KOPT-K1 (cell line): ENCODE measurements around the gene DDR2.

Experiments
- H3K27ac ChIP-seq: fragments of 200-600 bp; sonication (generic); 2 replicates; pipeline ENCODE4 v1.5.1; 2016; ENCODE audit warnings: antibody characterized with exemption, mild to moderate bottlenecking, low read depth, low read length; ENCODE audit not compliant: poor library complexity, severe bottlenecking
- H3K36me3 ChIP-seq: fragments of 200-600 bp; sonication (generic); 2 replicates; pipeline ENCODE4 v1.5.1; 2017; ENCODE audit warnings: antibody characterized with exemption, mild to moderate bottlenecking, low read length, moderate library complexity; ENCODE audit not compliant: insufficient read depth
- H3K9me3 ChIP-seq: fragments of 200-600 bp; sonication (generic); 2 replicates; pipeline ENCODE4 v1.5.1; 2017; ENCODE audit warnings: antibody characterized with exemption, low read length, mild to moderate bottlenecking; ENCODE audit not compliant: insufficient read depth, poor library complexity, severe bottlenecking

Gene DDR2

DNA sequence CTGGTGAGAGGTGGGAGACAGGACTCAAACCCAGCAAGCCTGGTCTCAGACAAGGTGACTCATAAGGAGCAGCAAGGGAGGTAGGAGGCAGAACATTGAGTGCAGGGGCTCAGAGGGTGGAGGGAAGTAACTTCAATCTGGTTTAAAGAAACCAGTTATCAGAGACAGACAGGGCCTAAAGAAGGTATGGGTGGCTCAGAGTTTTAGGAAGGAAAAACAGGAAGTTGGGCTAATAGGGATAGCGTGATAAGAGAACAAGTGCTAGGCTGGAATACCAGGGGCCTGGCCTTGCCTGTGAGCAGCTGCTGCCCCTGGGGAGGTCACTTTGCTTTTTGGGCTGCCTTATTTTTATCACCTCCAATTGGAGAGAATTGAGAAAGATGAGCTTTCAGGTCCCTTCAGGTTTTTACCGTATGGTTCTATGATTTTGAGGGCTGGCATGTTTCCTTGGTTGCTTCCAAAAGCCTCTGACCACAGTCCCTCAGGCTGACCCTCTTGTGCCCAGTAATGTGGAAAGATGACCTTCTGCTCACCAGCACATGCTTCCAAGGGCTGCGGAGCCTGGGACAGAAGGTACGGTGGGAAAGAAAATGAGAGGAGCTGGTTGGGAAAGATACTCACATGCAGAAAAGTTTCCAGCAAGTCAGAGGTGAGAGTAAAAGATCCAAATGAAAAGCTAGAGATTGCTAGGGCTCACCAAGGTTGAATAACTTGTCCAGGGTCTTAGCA lies 77.0 kb downstream of the DDR2 start:
- no peaks in the 10 kb centered on the region for H3K36me3 ChIP-seq
- H3K9me3 ChIP-seq: no peaks in the 10 kb centered on the region
- H3K27ac ChIP-seq: no peak overlapping the region

DNA sequence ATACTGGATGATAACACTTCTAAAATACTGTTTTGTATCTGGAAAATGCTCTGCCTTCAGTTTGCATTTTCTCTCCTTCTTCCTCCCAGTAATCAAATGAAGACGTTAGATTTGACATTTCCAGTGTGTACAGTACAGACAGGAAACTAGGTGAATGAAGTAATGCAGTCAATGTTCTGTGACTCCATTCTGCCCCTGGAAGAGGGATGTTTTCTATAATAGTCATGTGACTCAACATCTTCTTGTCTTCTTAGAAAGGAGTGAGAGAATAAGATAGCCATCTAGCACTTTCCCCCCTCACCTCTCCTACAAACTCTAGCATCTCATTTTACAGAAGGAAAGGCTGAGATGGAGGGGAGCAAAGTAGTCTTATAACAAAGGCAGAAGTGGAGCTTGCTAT lies 77.6 kb downstream of the DDR2 start:
- Histone ChIP-seq H3K9me3 (no peaks in the 10 kb centered on the region), H3K36me3 (no peaks in the 10 kb centered on the region), H3K27ac (no peak overlapping the region)

- Histone ChIP-seq H3K27ac (no peak overlapping the region), H3K9me3 (no peaks in the 10 kb centered on the region), H3K36me3 (no peaks in the 10 kb centered on the region)
Observed at GRCh38 chr1:162710345-162710744, 78.1 kb downstream of the DDR2 start.

DNA sequence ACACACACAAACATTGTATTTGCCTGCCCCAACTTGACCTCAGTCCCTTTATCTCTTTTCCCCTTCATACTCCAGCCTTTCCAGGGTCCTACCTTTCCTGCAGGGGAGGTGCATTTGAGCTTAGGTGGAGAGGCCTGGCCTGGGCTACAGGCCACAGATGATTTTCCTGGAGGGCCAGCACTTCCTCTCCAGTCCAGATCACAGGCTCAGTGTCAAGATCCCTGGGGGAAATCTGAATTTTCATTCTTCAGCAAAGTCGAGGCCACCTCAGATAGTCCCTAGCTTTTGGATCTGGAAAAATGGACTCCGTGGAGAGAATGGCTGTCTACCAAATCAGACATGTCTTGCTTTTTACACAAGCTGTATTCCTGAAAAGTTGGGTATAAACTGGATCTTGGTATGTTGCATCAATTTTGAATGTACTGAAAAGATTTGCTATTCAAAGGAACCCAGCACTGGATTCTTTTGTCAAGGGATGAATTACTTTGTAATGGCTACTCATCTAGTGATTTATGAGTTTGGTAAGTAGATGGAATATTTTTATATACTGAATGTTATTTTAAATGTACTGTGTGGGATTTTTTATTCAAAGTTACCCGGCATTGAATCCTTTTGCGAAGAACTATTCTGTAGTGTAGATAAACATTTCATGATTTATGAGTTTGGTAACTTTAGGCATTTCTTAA lies 78.7 kb downstream of the DDR2 start:
- Histone ChIP-seq H3K9me3 (no peaks in the 10 kb centered on the region), H3K27ac (no peak overlapping the region), H3K36me3 (no peaks in the 10 kb centered on the region)

GRCh38 chr1:162712317-162713029 lies 80.2 kb downstream of the DDR2 start:
- H3K27ac ChIP-seq: no peak overlapping the region
- no peaks in the 10 kb centered on the region for H3K9me3 ChIP-seq
- no peaks in the 10 kb centered on the region for H3K36me3 ChIP-seq

DNA sequence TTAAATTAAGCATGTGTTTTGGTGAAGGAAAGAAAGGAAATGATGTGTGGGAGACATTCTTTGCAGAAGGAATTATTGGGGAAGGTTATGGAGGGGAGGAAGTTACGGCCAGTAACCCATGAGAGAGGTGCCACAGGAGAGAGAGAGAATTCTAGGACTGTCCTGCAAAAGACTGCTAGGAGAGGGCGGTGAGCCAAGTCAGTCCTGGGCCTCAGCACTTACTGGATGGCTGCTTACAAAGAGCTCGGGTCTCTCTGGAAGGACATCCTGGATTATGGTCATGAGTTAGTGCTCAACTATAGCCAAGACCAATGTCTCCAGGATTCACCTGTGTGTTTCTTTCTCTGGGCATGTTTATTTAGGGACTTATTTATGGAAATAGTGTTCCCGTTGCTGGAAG lies 83.9 kb downstream of the DDR2 start:
- Histone ChIP-seq H3K9me3 (no peaks in the 10 kb centered on the region), H3K27ac (no peak overlapping the region), H3K36me3 (no peaks in the 10 kb centered on the region)

- H3K27ac ChIP-seq: no peak overlapping the region
- H3K9me3 ChIP-seq: no peaks in the 10 kb centered on the region
- no peaks in the 10 kb centered on the region for H3K36me3 ChIP-seq
Observed at GRCh38 chr1:162716552-162716951, 84.3 kb downstream of the DDR2 start.

DNA sequence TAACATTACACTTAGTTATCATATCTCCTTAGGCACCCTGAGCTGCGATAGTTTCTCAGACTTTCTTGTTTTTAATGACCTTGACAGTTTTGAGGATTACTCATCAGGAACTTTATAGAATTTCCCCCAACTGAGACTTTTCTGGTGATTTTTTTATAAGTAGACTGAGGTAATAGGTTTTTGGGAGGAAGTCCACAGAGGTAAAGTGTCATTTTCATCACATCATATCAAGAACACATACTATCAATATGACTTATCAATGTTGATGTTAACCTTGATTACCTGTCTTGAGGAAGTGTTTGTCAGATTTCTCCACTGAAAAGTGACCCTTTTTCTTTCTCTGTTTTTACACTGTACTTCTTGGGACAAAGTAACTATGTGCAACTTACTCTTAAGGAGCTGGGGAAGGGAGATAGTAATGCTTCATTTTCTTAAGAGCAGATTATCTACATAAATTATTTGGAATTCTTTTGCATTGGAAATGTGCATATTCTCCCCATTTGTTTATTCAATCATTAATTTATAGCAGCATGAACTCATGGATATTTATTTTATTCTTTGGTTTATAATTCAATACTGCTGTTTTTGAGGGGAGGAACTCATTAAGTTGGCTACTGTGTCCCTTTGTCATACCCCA lies 85.4 kb downstream of the DDR2 start:
- Histone ChIP-seq H3K27ac (no peak overlapping the region), H3K36me3 (no peaks in the 10 kb centered on the region), H3K9me3 (no peaks in the 10 kb centered on the region)

DNA sequence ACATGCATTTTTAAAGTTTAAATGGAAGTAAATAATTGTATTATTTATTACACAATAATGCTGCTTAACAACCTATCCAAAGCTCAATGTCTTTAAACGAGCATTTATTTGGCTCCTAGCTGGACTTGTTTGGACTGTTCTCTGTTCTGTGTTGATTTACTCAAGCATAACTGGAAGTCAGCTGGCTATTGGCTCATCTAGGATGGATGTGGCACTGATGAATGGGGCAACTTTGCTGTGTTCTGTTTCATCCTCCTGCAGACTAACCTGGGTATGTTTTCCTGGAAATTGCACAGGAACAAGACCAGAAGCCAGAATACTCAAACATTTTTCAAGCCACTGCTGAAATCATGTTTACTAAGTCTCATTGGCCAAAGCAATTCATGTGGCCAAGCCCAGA lies 87.4 kb downstream of the DDR2 start:
- H3K27ac ChIP-seq: no peak overlapping the region
- H3K9me3 ChIP-seq: no peaks in the 10 kb centered on the region
- no peaks in the 10 kb centered on the region for H3K36me3 ChIP-seq

DNA sequence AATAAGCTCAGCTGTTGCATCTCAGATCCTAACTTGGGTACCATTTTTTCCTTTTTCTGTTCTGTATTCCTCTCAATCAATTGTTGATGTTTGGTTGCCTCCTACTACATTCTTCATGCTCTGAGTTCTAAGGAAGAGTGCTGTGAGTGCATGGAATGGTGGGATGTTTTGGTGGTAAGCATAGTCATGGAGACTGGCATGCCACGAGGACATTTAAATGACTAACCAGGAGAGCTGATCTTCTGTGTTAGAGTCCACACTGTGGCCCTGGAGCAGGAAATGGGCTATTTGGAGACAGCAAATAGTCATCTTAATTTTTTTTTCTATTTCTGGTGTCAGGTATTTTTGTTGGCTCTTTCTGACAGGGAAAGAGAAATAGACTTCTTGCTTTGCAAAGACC lies 88.7 kb downstream of the DDR2 start:
- Histone ChIP-seq H3K9me3 (no peaks in the 10 kb centered on the region), H3K27ac (no peak overlapping the region), H3K36me3 (no peaks in the 10 kb centered on the region)

GRCh38 chr1:162721471-162721870 lies 89.2 kb downstream of the DDR2 start:
- Histone ChIP-seq H3K36me3 (no peaks in the 10 kb centered on the region), H3K9me3 (no peaks in the 10 kb centered on the region), H3K27ac (no peak overlapping the region)

DNA sequence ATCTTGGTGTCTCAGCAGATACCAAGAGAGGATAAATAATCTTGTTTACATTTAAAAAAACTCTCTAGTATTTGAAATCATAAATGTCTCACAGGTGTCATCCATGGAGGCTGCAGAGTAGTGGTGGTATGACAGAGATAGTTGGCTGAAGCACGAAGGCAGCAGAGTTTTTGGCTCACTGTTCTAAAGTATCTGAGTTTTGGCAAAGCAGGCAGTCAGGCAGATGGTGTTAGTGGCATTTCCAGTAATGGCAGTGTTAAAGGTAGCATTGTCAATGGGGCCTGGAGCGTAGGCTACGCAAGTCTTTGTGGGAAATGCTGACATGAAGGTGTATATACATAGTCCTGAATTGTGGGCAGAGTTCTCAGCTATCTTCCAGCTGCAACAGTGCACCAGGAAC lies 89.8 kb downstream of the DDR2 start:
- Histone ChIP-seq H3K36me3 (no peaks in the 10 kb centered on the region), H3K27ac (no peak overlapping the region), H3K9me3 (no peaks in the 10 kb centered on the region)

DNA sequence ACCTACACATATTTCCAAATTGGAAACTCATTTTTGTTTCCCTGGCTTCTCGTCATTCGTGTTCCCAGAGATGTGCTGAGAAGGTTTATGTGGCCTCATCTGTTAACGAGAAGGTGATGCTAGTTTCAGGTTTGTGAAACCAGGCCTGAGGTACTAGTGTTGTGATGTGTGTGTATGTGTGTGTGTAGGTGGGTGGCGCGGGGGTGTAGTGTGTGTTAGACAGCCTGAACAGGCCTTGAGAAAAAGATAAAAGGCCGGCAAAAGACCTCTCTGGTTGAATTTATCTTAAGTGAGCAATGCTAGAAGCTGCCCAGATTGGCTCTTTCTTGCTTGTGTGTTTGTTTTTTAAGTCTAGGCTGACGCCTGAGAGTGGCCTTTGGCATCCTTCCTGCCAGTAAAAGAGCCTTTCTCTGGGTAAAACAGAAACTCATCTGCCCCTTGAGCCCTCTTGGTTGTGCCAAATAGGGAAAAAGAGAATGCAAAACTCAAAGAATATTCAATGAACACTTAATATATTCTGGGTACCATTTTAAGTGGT lies 92.4 kb downstream of the DDR2 start:
- Histone ChIP-seq H3K36me3 (no peaks in the 10 kb centered on the region), H3K9me3 (no peaks in the 10 kb centered on the region), H3K27ac (no peak overlapping the region)

GRCh38 chr1:162725301-162725837 lies 93.1 kb downstream of the DDR2 start:
- no peaks in the 10 kb centered on the region for H3K9me3 ChIP-seq
- no peaks in the 10 kb centered on the region for H3K36me3 ChIP-seq
- H3K27ac ChIP-seq: no peak overlapping the region

- no peaks in the 10 kb centered on the region for H3K36me3 ChIP-seq
- H3K27ac ChIP-seq: no peak overlapping the region
- H3K9me3 ChIP-seq: no peaks in the 10 kb centered on the region
Observed at GRCh38 chr1:162726555-162726954, 94.3 kb downstream of the DDR2 start.
